Chondrocyte (in vitro differentiated cells): ENCODE results near the gene TTC28. TPM values are rescaled to one million over a fixed set of nuclear protein-coding genes. Genes with fewer than 3 reads are reported as not detected.
"Not testable (repeated sequence)": the region's sequence is repeated elsewhere in the genome, so short reads cannot be mapped to it uniquely, and the experiment has no call there.

ENCODE experiments used
- DNase-seq: peaks from one replicate; pipeline ENCODE4 v3.0.0; 2021; ENCODE audit warnings: mixed read lengths, low spot score
- H3K27ac Mint-ChIP-seq: one replicate; pipeline ENCODE4 v1.8.0; 2021; ENCODE audit warnings: mild to moderate bottlenecking, moderate library complexity, mixed read lengths; ENCODE audit not compliant: unreplicated experiment
- H3K27me3 Mint-ChIP-seq: 2 replicates; pipeline ENCODE4 v1.8.0; 2021; ENCODE audit warnings: low read depth, mixed read lengths
- H3K36me3 Mint-ChIP-seq: 2 replicates; pipeline ENCODE4 v1.8.0; 2021; ENCODE audit warnings: low read depth, mixed read lengths
- H3K4me1 Mint-ChIP-seq: 2 replicates; pipeline ENCODE4 v1.8.0; 2021; ENCODE audit warnings: low read depth, mild to moderate bottlenecking, mixed read lengths
- H3K4me3 Mint-ChIP-seq: one replicate; pipeline ENCODE4 v1.8.0; 2021; ENCODE audit warnings: mild to moderate bottlenecking, moderate library complexity, mixed read lengths; ENCODE audit not compliant: unreplicated experiment
- H3K9me3 Mint-ChIP-seq: 2 replicates; pipeline ENCODE4 v1.8.0; 2021; ENCODE audit warnings: low read depth, mixed read lengths
- CTCF ChIP-seq: fragments of 200-600 bp; sonication (generic); IDR thresholded peaks from 2 replicates; pipeline ENCODE4 v1.5.0; 2021; ENCODE audit warnings: antibody characterized with exemption, mild to moderate bottlenecking, moderate library complexity
- total RNA-seq: library from RNA; stranded (reverse); gene quantifications from 3 replicates; pipeline ENCODE4 v1.2.1, GENCODE V29; 2021

The TTC28 gene
- total RNA-seq, 1 donor from 2014 or later = 38.3 TPM

- H3K9me3 Mint-ChIP-seq = peaks cover 7% of the 10 kb centered on the region
- no peak for DNase-seq
- H3K4me1 Mint-ChIP-seq = peaks cover 25% of the 10 kb centered on the region
- no peaks in the 10 kb centered on the region for H3K27me3 Mint-ChIP-seq
- peaks cover 2% of the 10 kb centered on the region for H3K36me3 Mint-ChIP-seq
- no peak for TF ChIP-seq CTCF
- H3K4me3 Mint-ChIP-seq = no peak overlapping the region
- peak overlapping the region; percentile 91 for H3K27ac Mint-ChIP-seq
Observed at GRCh38 chr22:28547132-28547842, 132.4 kb downstream of the TTC28 start.

GRCh38 chr22:28544431-28544868 lies 135.2 kb downstream of the TTC28 start:
- Mint-ChIP-seq H3K27ac (no peak overlapping the region), H3K27me3 (no peaks in the 10 kb centered on the region), H3K4me3 (no peak overlapping the region), H3K36me3 (peaks cover 4% of the 10 kb centered on the region), H3K9me3 (peaks cover 10% of the 10 kb centered on the region), H3K4me1 (peaks cover 25% of the 10 kb centered on the region)
- DNase-seq = no peak
- TF ChIP-seq CTCF = no peak

- Mint-ChIP-seq H3K27me3 (no peaks in the 10 kb centered on the region), H3K27ac (no peak overlapping the region), H3K4me3 (no peak overlapping the region), H3K36me3 (peaks cover 6% of the 10 kb centered on the region), H3K9me3 (peaks cover 10% of the 10 kb centered on the region), H3K4me1 (peaks cover 17% of the 10 kb centered on the region)
- no peak for DNase-seq
- TF ChIP-seq CTCF = no peak
Observed at GRCh38 chr22:28542980-28543621, 136.5 kb downstream of the TTC28 start.

- H3K36me3 Mint-ChIP-seq = peaks cover 6% of the 10 kb centered on the region
- no peaks in the 10 kb centered on the region for H3K27me3 Mint-ChIP-seq
- DNase-seq = no peak
- TF ChIP-seq CTCF = no peak
- H3K4me3 Mint-ChIP-seq = no peak overlapping the region
- H3K9me3 Mint-ChIP-seq = peaks cover 10% of the 10 kb centered on the region
- H3K4me1 Mint-ChIP-seq = no peaks in the 10 kb centered on the region
- H3K27ac Mint-ChIP-seq = no peak overlapping the region
Observed at GRCh38 chr22:28541137-28541536, 138.5 kb downstream of the TTC28 start.

GRCh38 chr22:28538922-28539321 lies 140.7 kb downstream of the TTC28 start:
- H3K27me3 Mint-ChIP-seq = no peaks in the 10 kb centered on the region
- peaks cover 7% of the 10 kb centered on the region for H3K36me3 Mint-ChIP-seq
- no peak overlapping the region for H3K4me3 Mint-ChIP-seq
- TF ChIP-seq CTCF = no peak
- no peak for DNase-seq
- H3K9me3 Mint-ChIP-seq = peaks cover 10% of the 10 kb centered on the region
- no peaks in the 10 kb centered on the region for H3K4me1 Mint-ChIP-seq
- no peak overlapping the region for H3K27ac Mint-ChIP-seq

- peaks cover 34% of the 10 kb centered on the region for H3K9me3 Mint-ChIP-seq
- not testable (repeated sequence) for H3K27me3 Mint-ChIP-seq, H3K4me3 Mint-ChIP-seq, DNase-seq, H3K27ac Mint-ChIP-seq, H3K4me1 Mint-ChIP-seq
- peaks cover 27% of the 10 kb centered on the region for H3K36me3 Mint-ChIP-seq
Observed at GRCh38 chr22:28530565-28530964, 149.1 kb downstream of the TTC28 start.

GRCh38 chr22:28529144-28529543 lies 150.5 kb downstream of the TTC28 start:
- peaks cover 27% of the 10 kb centered on the region for H3K36me3 Mint-ChIP-seq
- H3K4me1 Mint-ChIP-seq, DNase-seq, H3K27ac Mint-ChIP-seq, H3K27me3 Mint-ChIP-seq, H3K4me3 Mint-ChIP-seq: not testable (repeated sequence)
- H3K9me3 Mint-ChIP-seq = peaks cover 34% of the 10 kb centered on the region
